K562 (cell line): ENCODE data around the gene SSH3.

ENCODE experiments used
- EP300 ChIP-seq: IDR thresholded peaks from 2 replicates; pipeline ENCODE4 v1.6.1; 2012; ENCODE audit warnings: low read length, improper control_type of control experiment
- MAFF ChIP-seq: IDR thresholded peaks from 2 replicates; pipeline ENCODE4 v1.6.1; 2012; ENCODE audit warnings: low read length, improper control_type of control experiment
- NR3C1 ChIP-seq: sonication (generic); formaldehyde crosslinking; IDR thresholded peaks from 2 replicates; pipeline ENCODE4 v1.8.1; 2022; ENCODE audit warnings: missing genetic modification reagents
- SP2 ChIP-seq: IDR thresholded peaks from 2 replicates; pipeline ENCODE4 v1.6.1; 2011; ENCODE audit warnings: mild to moderate bottlenecking, low read depth, low read length, moderate library complexity; ENCODE audit not compliant: poor library complexity, severe bottlenecking; ENCODE audit errors: extremely low read depth
- TF ChIP-seq, protein P1 (sequence below), 3 experiments: IDR thresholded peaks in 2 of 3; conservative IDR thresholded peaks in 1 of 3; 2 replicates each; pipeline ENCODE4 v1.5.1; 2011 to 2012; ENCODE audit warnings: low read length in 3 of 3, mild to moderate bottlenecking in 3 of 3, control low read depth in 2 of 3, improper control_type of control experiment in 1 of 3, inconsistent platforms in 1 of 3, low read depth in 1 of 3, mixed read lengths in 1 of 3, moderate library complexity in 1 of 3; ENCODE audit not compliant: insufficient read depth in 2 of 3

DNA sequence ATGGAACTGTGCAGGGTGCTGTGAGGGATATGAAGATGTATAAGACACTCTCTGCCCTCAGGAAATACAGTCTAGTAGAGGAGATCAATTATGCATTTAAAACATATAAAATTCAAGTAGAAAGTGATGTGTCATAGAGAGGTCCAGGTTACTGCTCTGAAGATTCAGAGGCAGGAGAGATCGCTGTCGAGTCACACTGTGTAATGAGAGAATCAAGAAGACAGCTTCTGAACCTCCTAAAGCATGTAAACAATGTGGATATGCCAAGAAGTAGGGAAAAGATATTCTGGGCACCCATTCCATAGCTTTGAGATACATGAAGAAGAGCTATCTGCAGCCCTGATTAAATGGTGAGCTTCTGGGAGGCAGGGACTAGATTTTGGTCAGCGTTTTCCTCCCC, 16.7 kb downstream of the SSH3 start:
- TF ChIP-seq NR3C1 (CRISPR knock-in tag) (no peak), MAFF (no peak), EP300 (no peak), SP2 (no peak)
- TF ChIP-seq, protein P1, sequence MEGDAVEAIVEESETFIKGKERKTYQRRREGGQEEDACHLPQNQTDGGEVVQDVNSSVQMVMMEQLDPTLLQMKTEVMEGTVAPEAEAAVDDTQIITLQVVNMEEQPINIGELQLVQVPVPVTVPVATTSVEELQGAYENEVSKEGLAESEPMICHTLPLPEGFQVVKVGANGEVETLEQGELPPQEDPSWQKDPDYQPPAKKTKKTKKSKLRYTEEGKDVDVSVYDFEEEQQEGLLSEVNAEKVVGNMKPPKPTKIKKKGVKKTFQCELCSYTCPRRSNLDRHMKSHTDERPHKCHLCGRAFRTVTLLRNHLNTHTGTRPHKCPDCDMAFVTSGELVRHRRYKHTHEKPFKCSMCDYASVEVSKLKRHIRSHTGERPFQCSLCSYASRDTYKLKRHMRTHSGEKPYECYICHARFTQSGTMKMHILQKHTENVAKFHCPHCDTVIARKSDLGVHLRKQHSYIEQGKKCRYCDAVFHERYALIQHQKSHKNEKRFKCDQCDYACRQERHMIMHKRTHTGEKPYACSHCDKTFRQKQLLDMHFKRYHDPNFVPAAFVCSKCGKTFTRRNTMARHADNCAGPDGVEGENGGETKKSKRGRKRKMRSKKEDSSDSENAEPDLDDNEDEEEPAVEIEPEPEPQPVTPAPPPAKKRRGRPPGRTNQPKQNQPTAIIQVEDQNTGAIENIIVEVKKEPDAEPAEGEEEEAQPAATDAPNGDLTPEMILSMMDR (IDR thresholded peaks at IDR 0.05 in 2 of 3, conservative IDR thresholded peaks at IDR 0.05 in 1 of 3; ENCODE audit: insufficient read depth in 2 of 3, low read depth in 1 of 3, low read length in 3 of 3): no peak
